ENCODE measurements around the gene DNAJC1. TPM values are rescaled to one million over a fixed set of nuclear protein-coding genes. Genes with fewer than 3 reads are reported as not detected.
A peak's percentile ranks its signal among the peaks of the same experiment; 100 is the strongest.

The DNAJC1 gene
- total and polyA plus RNA-seq, 2 of the 8 experiments (the other 6 are each of a cell fraction or from before 2014, with no cell fraction given): 6.8 to 14.8 TPM

- H2AK5ac ChIP-seq (ENCODE audit: low read depth, low read length): no peak overlapping the region
- no peak overlapping the region for H2BK15ac ChIP-seq (ENCODE audit: low read length)
- no peaks in the 10 kb centered on the region for H3K23me2 ChIP-seq (ENCODE audit: low read depth, low read length)
- H3K4me1 ChIP-seq (replicated peaks in 1 of 4; ENCODE audit: control insufficient read depth in 3 of 4, insufficient read depth in 4 of 4, low read length in 3 of 4): no peaks in the 10 kb centered on the region; a peak in 2 of 7 replicates
- no peak overlapping the region for H3K4me3 ChIP-seq (ENCODE audit: extremely low read depth in 1 of 4, insufficient read depth in 2 of 4, low read depth in 3 of 4, low read length in 4 of 4)
- no peak overlapping the region for H2AFZ ChIP-seq (ENCODE audit: low read length)
- H3K27me3 ChIP-seq (replicated peaks in 1 of 4; ENCODE audit: control insufficient read depth in 3 of 4, extremely low read depth in 1 of 4, insufficient read depth in 3 of 4, low read length in 3 of 4): no peaks in the 10 kb centered on the region
- no peak overlapping the region for H2BK5ac ChIP-seq (ENCODE audit: low read depth, low read length)
- H3K4me2 ChIP-seq (ENCODE audit: insufficient read depth in 1 of 2, low read depth in 2 of 2, low read length in 2 of 2): no peak overlapping the region
- H3K9ac ChIP-seq (replicated peaks in 1 of 4; ENCODE audit: extremely low read depth in 1 of 4, low read depth in 3 of 4, low read length in 3 of 4): no peak overlapping the region
- H3K4ac ChIP-seq (replicated peaks; ENCODE audit: insufficient read length, low read depth, low read length): no peak overlapping the region
- no peaks in the 10 kb centered on the region for H3K79me1 ChIP-seq (ENCODE audit: low read depth, low read length)
- no peak overlapping the region for H3K27ac ChIP-seq (ENCODE audit: low read depth, low read length)
- H3K79me2 ChIP-seq (ENCODE audit: control insufficient read depth in 1 of 2, insufficient read depth in 2 of 2, low read length in 2 of 2): no peaks in the 10 kb centered on the region
- H4K20me1 ChIP-seq (replicated peaks in 1 of 2; ENCODE audit: control insufficient read depth in 1 of 2, insufficient read depth in 2 of 2, low read length in 2 of 2): no peaks in the 10 kb centered on the region
- no peak overlapping the region for H2BK12ac ChIP-seq (ENCODE audit: low read depth, low read length)
- no peak for DNase-seq (ENCODE audit: low read depth in 1 of 2, low spot score in 2 of 2)
- H3K23ac ChIP-seq (ENCODE audit: insufficient read length): no peak overlapping the region
- no peak overlapping the region for H3K56ac ChIP-seq (replicated peaks; ENCODE audit: insufficient read length, low read depth, low read length)
- TF ChIP-seq POLR2A (IDR thresholded peaks at IDR 0.05; ENCODE audit: control extremely low read depth in 1 of 2, low read depth in 2 of 2, low read length in 2 of 2) (no peak), KDM1A (IDR thresholded peaks at IDR 0.05; ENCODE audit: borderline replicate concordance, low read length) (peak; percentile 42; the same call in 1 of the 2 replicates), SRF (IDR thresholded peaks at IDR 0.05; ENCODE audit: low read depth, low read length) (no peak)
- H3K18ac ChIP-seq (ENCODE audit: extremely low read depth, low read length): no peak overlapping the region
- 96% methylated on average over 6 of the region's 6 CpGs; no CpG with 5 or more reads in 1 of the 2 experiments for WGBS, 2 experiments (ENCODE audit: extremely low coverage in 1 of 2, insufficient coverage in 1 of 2, insufficient read length in 1 of 2, insufficient replicate concordance in 2 of 2, low coverage in 1 of 2, low lambda C conversion rate in 2 of 2, missing lambda C conversion rate in 1 of 2)
- no peak overlapping the region for H4K91ac ChIP-seq (replicated peaks; ENCODE audit: insufficient read length, low read length)
- no peak overlapping the region for H4K8ac ChIP-seq (ENCODE audit: extremely low read depth, insufficient read depth, low read length)
- no peak overlapping the region for H4K5ac ChIP-seq (ENCODE audit: insufficient read length, low read depth, low read length)
- no peaks in the 10 kb centered on the region for H3K36me3 ChIP-seq (ENCODE audit: control insufficient read depth in 2 of 4, insufficient read depth in 4 of 4, low read length in 3 of 4)
- CTCF ChIA-PET (ENCODE audit: partially characterized antibody): no interaction called here
- H3K9me3 ChIP-seq (ENCODE audit: insufficient read depth in 2 of 2, low read depth in 1 of 2, low read length in 1 of 2): no peaks in the 10 kb centered on the region
- no peak overlapping the region for H2BK20ac ChIP-seq (ENCODE audit: low read length)
- H3K14ac ChIP-seq (ENCODE audit: insufficient read length): no peak overlapping the region
- no peak for FAIRE-seq
- H2BK120ac ChIP-seq (replicated peaks; ENCODE audit: low read depth, low read length): no peak overlapping the region
- POLR2A ChIA-PET (ENCODE audit: partially characterized antibody): interaction anchor here (0.8 kb wide), 1 partner anchor 175 kb away, joined by 3 read pairs; no protein-coding TSS in a partner anchor
Measured at GRCh38 chr10:21925851-21926250, 77.7 kb downstream of the DNAJC1 start.
